AG04450 (cell line): ENCODE measurements around the gene COL6A3. TPM values are rescaled to one million over a fixed set of nuclear protein-coding genes. Genes with fewer than 3 reads are reported as not detected.

Experiments used
- CTCF ChIA-PET: fragments of 300-600, 350-600 bp; formaldehyde crosslinking; extraction: SDS; loops from one replicate; lab custom pipeline; 2022; ENCODE audit warnings: antibody characterized with exemption, inconsistent platforms; lab: Charles Lee
- POLR2A ChIA-PET: fragments of 350-600 bp; formaldehyde crosslinking; extraction: SDS; loops from one replicate; lab custom pipeline; 2021; ENCODE audit warnings: antibody characterized with exemption, inconsistent platforms; lab: Yijun Ruan, JAX
- DNase-seq: peaks from one replicate; pipeline ENCODE4 v3.0.0-alpha.2; 2011; ENCODE audit warnings: low read depth, low spot score
- H3K27ac ChIP-seq: one replicate; pipeline ENCODE4 v1.5.1; 2012; ENCODE audit warnings: low read depth, low read length, control low read depth
- H3K27me3 ChIP-seq: one replicate; pipeline ENCODE4 v1.6.0; 2012; ENCODE audit warnings: low read length; ENCODE audit not compliant: control insufficient read depth, insufficient read depth
- H3K4me3 ChIP-seq: 2 replicates; pipeline ENCODE4 v1.5.1; 2011; ENCODE audit warnings: mild to moderate bottlenecking, low read depth, low read length, control low read depth
- H3K9me3 ChIP-seq: 2 replicates; pipeline ENCODE4 v1.5.1; 2012; ENCODE audit warnings: low read length; ENCODE audit not compliant: control insufficient read depth, insufficient read depth
- CTCF ChIP-seq: IDR thresholded peaks from 2 replicates; pipeline ENCODE4 v1.5.1; 2011; ENCODE audit warnings: low read depth, low read length, control low read depth, inconsistent platforms
- polyA plus RNA-seq: library from polyadenylated mRNA; depleted of rRNA; stranded (reverse); fragments of >200 nt; gene quantifications from 2 replicates; pipeline ENCODE4 v1.2.3, GENCODE V29; 2011

Gene COL6A3
- polyA plus RNA-seq, 1 experiment: 1,384 TPM

GRCh38 chr2:237364655-237365054, 49.3 kb downstream of the COL6A3 start:
- no peaks in the 10 kb centered on the region; the same call in 1 of the 2 replicates for H3K9me3 ChIP-seq
- DNase-seq: no peak
- no peak for TF ChIP-seq CTCF
- H3K27me3 ChIP-seq: no peaks in the 10 kb centered on the region
- ChIA-PET CTCF (interaction anchor here (1.8 kb wide), 1 partner anchor 148 kb away, joined by 5 read pairs; no protein-coding TSS in a partner anchor), POLR2A (no interaction called here)
- no peak overlapping the region for H3K4me3 ChIP-seq
- no peak overlapping the region for H3K27ac ChIP-seq

GRCh38 chr2:237361194-237362004, 52.6 kb downstream of the COL6A3 start:
- Histone ChIP-seq H3K9me3 (no peaks in the 10 kb centered on the region; the same call in 1 of the 2 replicates), H3K27me3 (no peaks in the 10 kb centered on the region), H3K27ac (peak overlapping the region; percentile 42), H3K4me3 (no peak overlapping the region)
- no peak for DNase-seq
- ChIA-PET POLR2A (interaction anchor here (0.9 kb wide), 1 partner anchor 134 kb away, joined by 4 read pairs; no protein-coding TSS in a partner anchor), CTCF (interaction anchor here (0.7 to 0.9 kb wide), 2 partner anchors 151 to 196 kb away, joined by 3 read pairs; no protein-coding TSS in a partner anchor)
- TF ChIP-seq CTCF: no peak

GRCh38 chr2:237359894-237360780, 53.8 kb downstream of the COL6A3 start:
- Histone ChIP-seq H3K27ac (peak overlapping the region; percentile 34), H3K27me3 (no peaks in the 10 kb centered on the region), H3K4me3 (no peak overlapping the region), H3K9me3 (no peaks in the 10 kb centered on the region)
- no peak for TF ChIP-seq CTCF
- ChIA-PET POLR2A (no interaction called here), CTCF (no interaction called here)
- no peak for DNase-seq

GRCh38 chr2:237359518-237359840, 54.5 kb downstream of the COL6A3 start:
- ChIA-PET CTCF (no interaction called here), POLR2A (no interaction called here)
- Histone ChIP-seq H3K9me3 (no peaks in the 10 kb centered on the region), H3K27ac (peak overlapping the region; percentile 34), H3K27me3 (no peaks in the 10 kb centered on the region), H3K4me3 (no peak overlapping the region)
- TF ChIP-seq CTCF: no peak
- DNase-seq: no peak
